ENCODE measurements around the gene SHLD1.
A peak's percentile ranks its signal among the peaks of the same experiment; 100 is the strongest.

SHLD1 gene

GRCh38 chr20:5859608-5860007, 109.4 kb downstream of the SHLD1 start:
- DNase-seq: no peak

GRCh38 chr20:5862703-5863039, 112.5 kb downstream of the SHLD1 start:
- DNase-seq: no peak

- peak in 1 of 2 donors; percentile 5 for DNase-seq
Observed at GRCh38 chr20:5863040-5863833, 113.0 kb downstream of the SHLD1 start.

GRCh38 chr20:5864428-5864827, 114.2 kb downstream of the SHLD1 start:
- no peak for DNase-seq

- peak in 1 of 2 donors; percentile 35 for DNase-seq
Observed at GRCh38 chr20:5864873-5865587, 114.8 kb downstream of the SHLD1 start.

GRCh38 chr20:5865604-5866003, 115.4 kb downstream of the SHLD1 start:
- DNase-seq: no peak

- DNase-seq: no peak
Observed at GRCh38 chr20:5870568-5870981, 120.4 kb downstream of the SHLD1 start.

GRCh38 chr20:5871459-5872410, 121.5 kb downstream of the SHLD1 start:
- DNase-seq: no peak

- DNase-seq: no peak
Observed at GRCh38 chr20:5877128-5877527, 126.9 kb downstream of the SHLD1 start.

- DNase-seq: no peak
Observed at GRCh38 chr20:5880326-5880725, 130.1 kb downstream of the SHLD1 start.

GRCh38 chr20:5881703-5882102, 131.5 kb downstream of the SHLD1 start:
- no peak for DNase-seq

- DNase-seq: no peak
Observed at GRCh38 chr20:5882166-5882565, 132.0 kb downstream of the SHLD1 start.

GRCh38 chr20:5884465-5885335, 134.5 kb downstream of the SHLD1 start:
- DNase-seq: no peak

GRCh38 chr20:5885866-5886265, 135.7 kb downstream of the SHLD1 start:
- no peak for DNase-seq

- no peak for DNase-seq
Observed at GRCh38 chr20:5886788-5887187, 136.6 kb downstream of the SHLD1 start.

- no peak for DNase-seq
Observed at GRCh38 chr20:5887386-5887785, 137.2 kb downstream of the SHLD1 start.

GRCh38 chr20:5888041-5888440, 137.8 kb downstream of the SHLD1 start:
- DNase-seq: no peak

- no peak for DNase-seq
Observed at GRCh38 chr20:5890773-5891441, 140.7 kb downstream of the SHLD1 start.

- DNase-seq: no peak
Observed at GRCh38 chr20:5893052-5893451, 142.9 kb downstream of the SHLD1 start.

GRCh38 chr20:5893621-5894020, 143.4 kb downstream of the SHLD1 start:
- no peak for DNase-seq

- no peak for DNase-seq
Observed at GRCh38 chr20:5895626-5896025, 145.4 kb downstream of the SHLD1 start.

- DNase-seq: no peak
Observed at GRCh38 chr20:5899444-5899843, 149.2 kb downstream of the SHLD1 start.
